ENCODE measurements around the gene LSM14B.
"Not testable (repeated sequence)": the region's sequence is repeated elsewhere in the genome, so short reads cannot be mapped to it uniquely, and the experiment has no call there.

Gene LSM14B

DNA sequence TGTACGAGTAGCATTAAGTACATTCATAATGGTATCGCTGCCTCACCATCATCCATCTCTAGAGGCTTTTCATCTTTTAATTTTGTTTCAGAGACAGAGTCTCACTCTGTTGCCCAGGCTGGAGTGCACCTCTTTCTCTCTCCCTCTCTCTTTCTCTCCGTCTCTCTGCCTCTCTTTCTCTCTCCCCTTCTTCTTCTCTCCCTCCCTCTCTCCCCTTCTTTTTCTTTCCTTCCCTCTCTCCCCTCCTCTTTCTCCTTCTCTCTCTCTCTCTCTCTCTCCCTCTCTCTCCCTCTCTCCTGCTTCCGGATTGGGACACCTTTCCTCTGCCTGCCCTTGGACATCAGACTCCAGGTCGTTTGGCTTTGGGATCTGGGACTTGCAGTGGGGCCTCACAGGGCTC, 39.0 kb upstream of the LSM14B start:
- no peak overlapping the region for H3K27ac ChIP-seq (replicated peaks)

DNA sequence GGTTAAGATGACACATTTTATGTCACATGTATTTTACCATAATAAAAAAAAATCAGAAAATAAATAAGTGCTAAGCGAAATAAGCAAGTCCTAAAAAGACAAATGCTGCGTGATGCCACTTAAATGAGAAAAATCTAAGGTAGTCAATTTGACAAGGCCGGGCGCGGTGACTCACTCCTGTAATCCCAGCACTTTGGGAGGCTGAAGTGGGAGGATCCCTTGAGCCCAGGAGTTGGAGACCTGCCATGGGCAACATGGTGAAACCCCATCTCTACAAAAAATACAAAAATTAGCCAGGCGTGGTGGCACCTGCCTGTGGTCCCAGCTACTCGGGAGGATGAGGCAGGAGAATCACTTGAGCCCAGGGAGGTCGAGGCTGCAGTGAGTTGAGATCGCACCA, 38.1 kb upstream of the LSM14B start:
- not testable (repeated sequence) for H3K27ac ChIP-seq (replicated peaks); H3K27me3 ChIP-seq (ENCODE audit: insufficient read depth, poor library complexity, severe bottlenecking); DNase-seq (ENCODE audit: low read depth in 1 of 2, low spot score in 1 of 2); H3K4me3 ChIP-seq (replicated peaks; ENCODE audit: insufficient read depth, low read length)

More for the DNA sequence above, 39.0 kb upstream of the LSM14B start:
- no peak overlapping the region for H3K4me3 ChIP-seq (replicated peaks; ENCODE audit: insufficient read depth, low read length)
- H3K27me3 ChIP-seq (ENCODE audit: insufficient read depth, poor library complexity, severe bottlenecking): no peaks in the 10 kb centered on the region
- DNase-seq (ENCODE audit: low read depth in 1 of 2, low spot score in 1 of 2): no peak
- TF ChIP-seq SPI1 (IDR thresholded peaks at IDR 0.05; ENCODE audit: borderline replicate concordance, low read depth): no peak
- TF ChIP-seq, protein P1, sequence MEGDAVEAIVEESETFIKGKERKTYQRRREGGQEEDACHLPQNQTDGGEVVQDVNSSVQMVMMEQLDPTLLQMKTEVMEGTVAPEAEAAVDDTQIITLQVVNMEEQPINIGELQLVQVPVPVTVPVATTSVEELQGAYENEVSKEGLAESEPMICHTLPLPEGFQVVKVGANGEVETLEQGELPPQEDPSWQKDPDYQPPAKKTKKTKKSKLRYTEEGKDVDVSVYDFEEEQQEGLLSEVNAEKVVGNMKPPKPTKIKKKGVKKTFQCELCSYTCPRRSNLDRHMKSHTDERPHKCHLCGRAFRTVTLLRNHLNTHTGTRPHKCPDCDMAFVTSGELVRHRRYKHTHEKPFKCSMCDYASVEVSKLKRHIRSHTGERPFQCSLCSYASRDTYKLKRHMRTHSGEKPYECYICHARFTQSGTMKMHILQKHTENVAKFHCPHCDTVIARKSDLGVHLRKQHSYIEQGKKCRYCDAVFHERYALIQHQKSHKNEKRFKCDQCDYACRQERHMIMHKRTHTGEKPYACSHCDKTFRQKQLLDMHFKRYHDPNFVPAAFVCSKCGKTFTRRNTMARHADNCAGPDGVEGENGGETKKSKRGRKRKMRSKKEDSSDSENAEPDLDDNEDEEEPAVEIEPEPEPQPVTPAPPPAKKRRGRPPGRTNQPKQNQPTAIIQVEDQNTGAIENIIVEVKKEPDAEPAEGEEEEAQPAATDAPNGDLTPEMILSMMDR (IDR thresholded peaks at IDR 0.05; ENCODE audit: insufficient read depth, low read length): no peak
- TF ChIP-seq, protein P2, sequence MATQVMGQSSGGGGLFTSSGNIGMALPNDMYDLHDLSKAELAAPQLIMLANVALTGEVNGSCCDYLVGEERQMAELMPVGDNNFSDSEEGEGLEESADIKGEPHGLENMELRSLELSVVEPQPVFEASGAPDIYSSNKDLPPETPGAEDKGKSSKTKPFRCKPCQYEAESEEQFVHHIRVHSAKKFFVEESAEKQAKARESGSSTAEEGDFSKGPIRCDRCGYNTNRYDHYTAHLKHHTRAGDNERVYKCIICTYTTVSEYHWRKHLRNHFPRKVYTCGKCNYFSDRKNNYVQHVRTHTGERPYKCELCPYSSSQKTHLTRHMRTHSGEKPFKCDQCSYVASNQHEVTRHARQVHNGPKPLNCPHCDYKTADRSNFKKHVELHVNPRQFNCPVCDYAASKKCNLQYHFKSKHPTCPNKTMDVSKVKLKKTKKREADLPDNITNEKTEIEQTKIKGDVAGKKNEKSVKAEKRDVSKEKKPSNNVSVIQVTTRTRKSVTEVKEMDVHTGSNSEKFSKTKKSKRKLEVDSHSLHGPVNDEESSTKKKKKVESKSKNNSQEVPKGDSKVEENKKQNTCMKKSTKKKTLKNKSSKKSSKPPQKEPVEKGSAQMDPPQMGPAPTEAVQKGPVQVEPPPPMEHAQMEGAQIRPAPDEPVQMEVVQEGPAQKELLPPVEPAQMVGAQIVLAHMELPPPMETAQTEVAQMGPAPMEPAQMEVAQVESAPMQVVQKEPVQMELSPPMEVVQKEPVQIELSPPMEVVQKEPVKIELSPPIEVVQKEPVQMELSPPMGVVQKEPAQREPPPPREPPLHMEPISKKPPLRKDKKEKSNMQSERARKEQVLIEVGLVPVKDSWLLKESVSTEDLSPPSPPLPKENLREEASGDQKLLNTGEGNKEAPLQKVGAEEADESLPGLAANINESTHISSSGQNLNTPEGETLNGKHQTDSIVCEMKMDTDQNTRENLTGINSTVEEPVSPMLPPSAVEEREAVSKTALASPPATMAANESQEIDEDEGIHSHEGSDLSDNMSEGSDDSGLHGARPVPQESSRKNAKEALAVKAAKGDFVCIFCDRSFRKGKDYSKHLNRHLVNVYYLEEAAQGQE (IDR thresholded peaks at IDR 0.05; ENCODE audit: insufficient replicate concordance, low read depth): no peak
- TF ChIP-seq GABPA (IDR thresholded peaks at IDR 0.05; ENCODE audit: low read depth): no peak
- TF ChIP-seq POLR2AphosphoS5 (IDR thresholded peaks at IDR 0.05; ENCODE audit: low read depth): no peak

DNA sequence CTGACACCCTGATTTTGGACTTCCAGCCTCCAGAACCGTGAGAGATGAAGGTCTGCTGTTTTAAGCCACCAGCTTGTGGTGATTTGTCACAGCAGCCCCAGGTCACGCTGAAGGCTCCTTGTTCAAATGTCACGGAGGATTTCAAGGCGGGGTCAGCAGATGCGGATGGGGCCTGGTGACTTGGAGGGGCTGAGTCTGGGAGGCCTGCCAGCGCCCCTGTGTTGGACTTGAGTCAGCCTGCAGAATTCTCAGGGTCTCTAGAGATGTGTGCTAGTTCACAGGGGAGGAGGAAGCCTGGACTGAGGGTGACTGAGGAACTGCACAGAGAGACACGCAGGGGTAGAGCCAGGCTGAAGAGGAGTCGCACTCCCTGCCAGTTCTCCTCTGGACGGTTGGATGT, 37.1 kb upstream of the LSM14B start:
- Histone ChIP-seq H3K27ac (replicated peaks) (no peak overlapping the region), H3K27me3 (ENCODE audit: insufficient read depth, poor library complexity, severe bottlenecking) (no peaks in the 10 kb centered on the region), H3K4me3 (replicated peaks; ENCODE audit: insufficient read depth, low read length) (no peak overlapping the region)
- DNase-seq (ENCODE audit: low read depth in 1 of 2, low spot score in 1 of 2): no peak
- TF ChIP-seq, protein P1 (IDR thresholded peaks at IDR 0.05; ENCODE audit: insufficient read depth, low read length): no peak

DNA sequence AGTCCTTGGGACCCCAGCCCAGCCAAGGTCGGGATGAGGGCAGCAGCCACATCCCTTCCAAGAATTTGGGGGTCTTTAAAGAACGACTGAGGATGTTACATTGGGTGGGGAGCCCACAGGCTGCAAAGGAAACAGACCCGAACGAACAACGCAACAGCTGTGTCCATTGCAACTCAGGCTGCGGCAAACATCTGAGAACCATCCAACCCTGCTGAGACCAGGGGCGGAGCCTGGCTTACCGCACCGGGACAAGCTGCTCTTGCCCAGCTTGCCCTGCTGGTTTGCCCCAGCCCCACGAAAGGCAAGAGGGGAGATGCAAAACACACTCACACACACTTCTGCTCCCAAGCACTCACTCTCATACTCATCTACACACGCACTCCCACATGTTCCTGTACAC, 35.0 kb upstream of the LSM14B start:
- Histone ChIP-seq H3K27me3 (ENCODE audit: insufficient read depth, poor library complexity, severe bottlenecking) (no peaks in the 10 kb centered on the region), H3K4me3 (replicated peaks; ENCODE audit: insufficient read depth, low read length) (no peak overlapping the region), H3K27ac (replicated peaks) (no peak overlapping the region)
- TF ChIP-seq, protein P2 (IDR thresholded peaks at IDR 0.05; ENCODE audit: insufficient replicate concordance, low read depth): no peak
- TF ChIP-seq SPI1 (IDR thresholded peaks at IDR 0.05; ENCODE audit: borderline replicate concordance, low read depth) (no peak), GABPA (IDR thresholded peaks at IDR 0.05; ENCODE audit: low read depth) (no peak)
- TF ChIP-seq, protein P1 (IDR thresholded peaks at IDR 0.05; ENCODE audit: insufficient read depth, low read length): no peak
- DNase-seq (ENCODE audit: low read depth in 1 of 2, low spot score in 1 of 2): no peak
